ENCODE measurements around the gene GGA1. TPM values are rescaled to one million over a fixed set of nuclear protein-coding genes. Genes with fewer than 3 reads are reported as not detected.
"Not testable (repeated sequence)": the region's sequence is repeated elsewhere in the genome, so short reads cannot be mapped to it uniquely, and the experiment has no call there.

The GGA1 gene
- total and polyA plus RNA-seq, 2 donors (not counting 1 experiment from before 2014, with no cell fraction given), result 18.0 to 27.9 TPM

GRCh38 chr22:37650463-37651136 is 42.0 kb downstream of the GGA1 start:
- H4K20me1 ChIP-seq (ENCODE audit: control insufficient read depth, extremely low read depth, insufficient read depth, low read length), result no peaks in the 10 kb centered on the region
- H3K4me1 ChIP-seq (ENCODE audit: control insufficient read depth, extremely low read depth, insufficient read depth, low read length), result no peaks in the 10 kb centered on the region
- H3K27ac ChIP-seq (ENCODE audit: insufficient read depth, low read length), result no peak overlapping the region
- H3K9ac ChIP-seq (ENCODE audit: insufficient read depth, low read length), result no peak overlapping the region
- no peaks in the 10 kb centered on the region for H3K27me3 ChIP-seq (ENCODE audit: control insufficient read depth, insufficient read depth, low read length)
- TF ChIP-seq EZH2 (IDR thresholded peaks at IDR 0.05; ENCODE audit: low read length, missing control alignments) (no peak), CTCF (conservative IDR thresholded peaks at IDR 0.05 in 1 of 2, IDR thresholded peaks at IDR 0.05 in 1 of 2; ENCODE audit: low read depth in 1 of 2, low read length in 2 of 2) (no peak)
- DNase-seq (ENCODE audit: low read depth in 2 of 2), result no peak
- peaks cover 4% of the 10 kb centered on the region for H3K36me3 ChIP-seq (ENCODE audit: control insufficient read depth, insufficient read depth, low read length)
- no peak overlapping the region for H3K4me3 ChIP-seq (replicated peaks in 1 of 4; ENCODE audit: control extremely low read depth in 1 of 4, insufficient read depth in 1 of 4, low read depth in 3 of 4, low read length in 4 of 4)
- no peaks in the 10 kb centered on the region for H3K9me3 ChIP-seq (ENCODE audit: control insufficient read depth, insufficient read depth, low read depth, low read length)
- no peak overlapping the region for H3K4me2 ChIP-seq (ENCODE audit: extremely low read depth, insufficient read depth, low read length)
- no peak overlapping the region for H2AFZ ChIP-seq (ENCODE audit: low read length)
- no peaks in the 10 kb centered on the region for H3K79me2 ChIP-seq (ENCODE audit: control insufficient read depth, insufficient read depth, low read length)

- Histone ChIP-seq H2AFZ (ENCODE audit: low read length) (no peak overlapping the region), H3K4me2 (ENCODE audit: extremely low read depth, insufficient read depth, low read length) (no peak overlapping the region), H3K4me3 (replicated peaks in 1 of 4; ENCODE audit: control extremely low read depth in 1 of 4, insufficient read depth in 1 of 4, low read depth in 3 of 4, low read length in 4 of 4) (no peak overlapping the region), H3K79me2 (ENCODE audit: control insufficient read depth, insufficient read depth, low read length) (peaks cover 7% of the 10 kb centered on the region), H3K27me3 (ENCODE audit: control insufficient read depth, insufficient read depth, low read length) (no peaks in the 10 kb centered on the region), H3K9ac (ENCODE audit: insufficient read depth, low read length) (no peak overlapping the region), H3K4me1 (ENCODE audit: control insufficient read depth, extremely low read depth, insufficient read depth, low read length) (peaks cover 9% of the 10 kb centered on the region), H3K36me3 (ENCODE audit: control insufficient read depth, insufficient read depth, low read length) (peaks cover 4% of the 10 kb centered on the region), H4K20me1 (ENCODE audit: control insufficient read depth, extremely low read depth, insufficient read depth, low read length) (no peaks in the 10 kb centered on the region), H3K9me3 (ENCODE audit: control insufficient read depth, insufficient read depth, low read depth, low read length) (no peaks in the 10 kb centered on the region), H3K27ac (ENCODE audit: insufficient read depth, low read length) (no peak overlapping the region)
- no peak for DNase-seq (ENCODE audit: low read depth in 2 of 2)
- no peak for TF ChIP-seq EZH2 (IDR thresholded peaks at IDR 0.05; ENCODE audit: low read length, missing control alignments)
- TF ChIP-seq CTCF (conservative IDR thresholded peaks at IDR 0.05 in 1 of 2, IDR thresholded peaks at IDR 0.05 in 1 of 2; ENCODE audit: low read depth in 1 of 2, low read length in 2 of 2), result no peak
These were observed 46.1 kb downstream of the GGA1 start for GRCh38 chr22:37654563-37655251.

GRCh38 chr22:37655252-37655563 is 46.6 kb downstream of the GGA1 start:
- Histone ChIP-seq H4K20me1 (ENCODE audit: control insufficient read depth, extremely low read depth, insufficient read depth, low read length) (no peaks in the 10 kb centered on the region), H3K79me2 (ENCODE audit: control insufficient read depth, insufficient read depth, low read length) (peaks cover 12% of the 10 kb centered on the region), H3K9me3 (ENCODE audit: control insufficient read depth, insufficient read depth, low read depth, low read length) (no peaks in the 10 kb centered on the region), H3K9ac (ENCODE audit: insufficient read depth, low read length) (no peak overlapping the region), H3K4me3 (replicated peaks in 1 of 4; ENCODE audit: control extremely low read depth in 1 of 4, insufficient read depth in 1 of 4, low read depth in 3 of 4, low read length in 4 of 4) (no peak overlapping the region), H3K27ac (ENCODE audit: insufficient read depth, low read length) (no peak overlapping the region), H3K4me1 (ENCODE audit: control insufficient read depth, extremely low read depth, insufficient read depth, low read length) (peaks cover 12% of the 10 kb centered on the region), H3K4me2 (ENCODE audit: extremely low read depth, insufficient read depth, low read length) (no peak overlapping the region), H3K36me3 (ENCODE audit: control insufficient read depth, insufficient read depth, low read length) (peaks cover 4% of the 10 kb centered on the region), H2AFZ (ENCODE audit: low read length) (no peak overlapping the region), H3K27me3 (ENCODE audit: control insufficient read depth, insufficient read depth, low read length) (no peaks in the 10 kb centered on the region)
- TF ChIP-seq CTCF (conservative IDR thresholded peaks at IDR 0.05 in 1 of 2, IDR thresholded peaks at IDR 0.05 in 1 of 2; ENCODE audit: low read depth in 1 of 2, low read length in 2 of 2) (no peak), EZH2 (IDR thresholded peaks at IDR 0.05; ENCODE audit: low read length, missing control alignments) (no peak)
- DNase-seq (ENCODE audit: low read depth in 2 of 2), result no peak

GRCh38 chr22:37656583-37656982 is 47.9 kb downstream of the GGA1 start:
- Histone ChIP-seq H3K4me1 (ENCODE audit: control insufficient read depth, extremely low read depth, insufficient read depth, low read length) (peaks cover 25% of the 10 kb centered on the region), H3K79me2 (ENCODE audit: control insufficient read depth, insufficient read depth, low read length) (peaks cover 22% of the 10 kb centered on the region)
- not testable (repeated sequence) for H3K27me3 ChIP-seq (ENCODE audit: control insufficient read depth, insufficient read depth, low read length); H3K9ac ChIP-seq (ENCODE audit: insufficient read depth, low read length); H2AFZ ChIP-seq (ENCODE audit: low read length); H3K4me3 ChIP-seq (replicated peaks in 1 of 4; ENCODE audit: control extremely low read depth in 1 of 4, insufficient read depth in 1 of 4, low read depth in 3 of 4, low read length in 4 of 4); H3K27ac ChIP-seq (ENCODE audit: insufficient read depth, low read length); H4K20me1 ChIP-seq (ENCODE audit: control insufficient read depth, extremely low read depth, insufficient read depth, low read length); DNase-seq (ENCODE audit: low read depth in 2 of 2); H3K9me3 ChIP-seq (ENCODE audit: control insufficient read depth, insufficient read depth, low read depth, low read length); H3K36me3 ChIP-seq (ENCODE audit: control insufficient read depth, insufficient read depth, low read length); H3K4me2 ChIP-seq (ENCODE audit: extremely low read depth, insufficient read depth, low read length)
